Stimulated activated CD4-positive, alpha-beta T cell treated with anti-CD3 and anti-CD28 coated beads, Interleukin-12 subunit alpha, Interleukin-12 subunit beta, amount 100 ng/mL, for 48 hours (primary cell): Measurements from ENCODE around the gene DNAH17.

Experiments
- DNase-seq, 3 donors: peaks; one replicate each; pipeline ENCODE4 v3.0.0-alpha.2; 2020; ENCODE audit warnings: low read depth in 2 of 3, low spot score in 1 of 3

Gene DNAH17

GRCh38 chr17:78577296-78577695, at the start of gene DNAH17:
TSS of gene DNAH17 (minus strand) at chr17:78577396. CDS start at chr17:78575057, 2,339 bp downstream.
- no peak for DNase-seq

GRCh38 chr17:78624324-78625151, 47.3 kb upstream of the DNAH17 start:
- DNase-seq = no peak

GRCh38 chr17:78623541-78623940, 46.3 kb upstream of the DNAH17 start:
- DNase-seq = no peak

- DNase-seq = no peak
These were observed 45.5 kb upstream of the DNAH17 start for GRCh38 chr17:78622491-78623265.

- no peak for DNase-seq
These were observed 44.7 kb upstream of the DNAH17 start for GRCh38 chr17:78621720-78622490.

GRCh38 chr17:78620099-78620498, 42.9 kb upstream of the DNAH17 start:
- no peak for DNase-seq

- DNase-seq = no peak
These were observed 42.1 kb upstream of the DNAH17 start for GRCh38 chr17:78619334-78619733.

- DNase-seq = no peak
These were observed 41.3 kb upstream of the DNAH17 start for GRCh38 chr17:78618264-78619066.

GRCh38 chr17:78617511-78618061, 40.4 kb upstream of the DNAH17 start:
- DNase-seq = no peak

- no peak for DNase-seq
These were observed 39.8 kb upstream of the DNAH17 start for GRCh38 chr17:78616946-78617345.

- DNase-seq = no peak
These were observed 38.4 kb upstream of the DNAH17 start for GRCh38 chr17:78615631-78616030.

- no peak for DNase-seq
These were observed 36.2 kb upstream of the DNAH17 start for GRCh38 chr17:78613416-78613815.

GRCh38 chr17:78611607-78612006, 34.4 kb upstream of the DNAH17 start:
- no peak for DNase-seq

GRCh38 chr17:78610951-78611511, 33.8 kb upstream of the DNAH17 start:
- no peak for DNase-seq

- no peak for DNase-seq
These were observed 32.0 kb upstream of the DNAH17 start for GRCh38 chr17:78609191-78609641.

GRCh38 chr17:78608804-78609186, 31.6 kb upstream of the DNAH17 start:
- no peak for DNase-seq

- no peak for DNase-seq
These were observed 31.1 kb upstream of the DNAH17 start for GRCh38 chr17:78608122-78608803.

- no peak for DNase-seq
These were observed 29.8 kb upstream of the DNAH17 start for GRCh38 chr17:78607038-78607437.

GRCh38 chr17:78605886-78606285, 28.7 kb upstream of the DNAH17 start:
- DNase-seq = no peak
